GM12892 (cell line): ENCODE results near the gene CAP2.

Source experiments
- POLR2A ChIP-seq: IDR thresholded peaks from 2 replicates; pipeline ENCODE4 v1.6.1; 2011; ENCODE audit warnings: low read depth, low read length, control low read depth
- POLR2AphosphoS5 ChIP-seq: IDR thresholded peaks from 2 replicates; pipeline ENCODE4 v1.6.1; 2011; ENCODE audit warnings: low read depth, low read length, control low read depth
- TAF1 ChIP-seq: IDR thresholded peaks from 2 replicates; pipeline ENCODE4 v1.6.1; 2011; ENCODE audit warnings: low read depth, mild to moderate bottlenecking, control low read depth, low read length, borderline replicate concordance

GRCh38 chr6:17511084-17511483, 117.7 kb downstream of the CAP2 start:
- TF ChIP-seq POLR2AphosphoS5 = no peak
- TF ChIP-seq POLR2A = no peak
- no peak for TF ChIP-seq TAF1
